Left renal cortex interstitium (tissue), 4 donors: ENCODE data around the gene ZNF668. TPM values are rescaled to one million over a fixed set of nuclear protein-coding genes. Genes with fewer than 3 reads are reported as not detected.

Experiments used
- DNase-seq, 4 donors: peaks; one replicate each; pipeline ENCODE4 v3.0.0-alpha.2; 2013; ENCODE audit warnings: low read depth in 4 of 4, low spot score in 2 of 4, missing footprints in 1 of 4
- polyA plus RNA-seq, 4 donors: library from polyadenylated mRNA; unstranded; fragments of 120-200 nt; gene quantifications; one replicate each; pipeline ENCODE4 v1.2.1, GENCODE V29; 2013; ENCODE audit not compliant: insufficient read length in 4 of 4

Gene ZNF668
- polyA plus RNA-seq, 4 donors = 4.1 to 7.2 (median 6.5) TPM

DNA sequence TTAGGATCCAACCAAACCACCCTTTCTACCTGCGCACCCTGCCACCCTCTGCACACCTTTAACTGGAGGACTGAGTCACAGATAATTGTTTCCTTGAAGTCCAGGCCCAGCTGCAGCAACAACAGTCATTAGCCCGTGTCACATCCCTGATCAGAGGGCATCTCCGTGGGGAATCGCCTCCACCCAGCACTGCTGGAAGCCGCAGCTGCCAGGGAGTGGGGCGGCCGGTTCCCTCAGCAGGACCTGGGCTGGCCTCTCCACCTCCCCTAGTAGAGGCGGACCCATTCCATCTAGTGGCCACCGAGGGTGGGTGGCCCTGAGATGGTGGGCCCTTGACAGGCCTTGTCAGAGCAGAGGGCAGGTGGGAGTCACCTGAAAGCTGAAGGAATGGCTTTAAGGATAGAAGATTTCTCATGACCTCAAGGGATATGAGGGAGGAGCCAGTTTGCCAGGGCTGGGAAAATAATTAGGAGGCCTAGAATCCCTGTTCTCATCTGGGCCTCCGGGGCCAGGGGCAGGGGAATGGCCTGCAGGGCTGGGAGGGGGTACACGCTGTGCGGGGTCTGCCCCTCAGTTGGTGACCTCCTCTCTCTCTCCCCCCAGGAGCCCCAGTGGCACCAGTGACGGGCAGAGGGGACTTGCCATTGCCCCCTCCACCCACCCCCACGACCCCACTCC is 8.5 kb upstream of the ZNF668 start:
- no peak for DNase-seq

DNA sequence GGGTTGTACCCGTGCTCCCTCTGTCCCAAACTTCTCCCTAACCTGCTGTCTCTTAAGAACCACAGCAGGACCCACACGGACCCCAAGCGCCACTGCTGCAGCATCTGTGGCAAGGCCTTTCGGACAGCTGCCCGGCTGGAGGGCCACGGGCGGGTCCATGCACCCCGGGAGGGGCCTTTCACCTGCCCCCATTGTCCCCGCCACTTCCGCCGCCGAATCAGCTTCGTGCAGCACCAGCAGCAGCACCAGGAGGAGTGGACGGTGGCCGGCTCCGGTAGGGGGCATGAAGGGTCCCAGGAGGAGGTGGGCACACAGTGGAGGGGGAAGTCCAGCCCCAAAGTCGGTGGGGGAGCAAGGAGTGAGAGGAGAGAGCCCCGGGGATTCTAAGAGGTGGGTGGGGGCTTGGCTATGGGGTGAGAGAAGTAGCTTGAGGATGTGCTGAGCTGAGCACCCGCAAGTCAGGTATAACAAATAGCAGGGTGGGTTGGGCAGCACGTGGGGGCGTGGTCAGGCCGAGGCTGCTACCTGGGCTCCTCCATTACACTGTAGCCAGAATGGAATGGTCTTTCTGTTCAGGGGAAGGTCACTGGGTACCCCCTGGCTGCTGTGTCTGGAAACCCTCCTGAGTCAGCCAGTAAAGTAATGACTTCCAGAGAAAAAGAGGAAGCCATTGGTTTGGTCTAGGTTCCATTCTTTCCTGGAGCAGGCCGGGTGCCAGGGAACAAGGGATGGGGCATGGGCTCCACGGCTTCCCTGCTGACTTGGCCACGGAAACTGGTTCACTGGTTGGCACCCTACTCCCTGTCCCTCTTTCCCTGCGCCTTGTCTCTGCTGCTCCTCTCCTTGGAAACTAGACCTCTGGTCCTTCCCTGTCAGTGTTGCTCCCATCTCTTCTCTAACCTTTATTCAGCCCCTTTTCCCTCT is 7.7 kb upstream of the ZNF668 start:
- no peak for DNase-seq

DNA sequence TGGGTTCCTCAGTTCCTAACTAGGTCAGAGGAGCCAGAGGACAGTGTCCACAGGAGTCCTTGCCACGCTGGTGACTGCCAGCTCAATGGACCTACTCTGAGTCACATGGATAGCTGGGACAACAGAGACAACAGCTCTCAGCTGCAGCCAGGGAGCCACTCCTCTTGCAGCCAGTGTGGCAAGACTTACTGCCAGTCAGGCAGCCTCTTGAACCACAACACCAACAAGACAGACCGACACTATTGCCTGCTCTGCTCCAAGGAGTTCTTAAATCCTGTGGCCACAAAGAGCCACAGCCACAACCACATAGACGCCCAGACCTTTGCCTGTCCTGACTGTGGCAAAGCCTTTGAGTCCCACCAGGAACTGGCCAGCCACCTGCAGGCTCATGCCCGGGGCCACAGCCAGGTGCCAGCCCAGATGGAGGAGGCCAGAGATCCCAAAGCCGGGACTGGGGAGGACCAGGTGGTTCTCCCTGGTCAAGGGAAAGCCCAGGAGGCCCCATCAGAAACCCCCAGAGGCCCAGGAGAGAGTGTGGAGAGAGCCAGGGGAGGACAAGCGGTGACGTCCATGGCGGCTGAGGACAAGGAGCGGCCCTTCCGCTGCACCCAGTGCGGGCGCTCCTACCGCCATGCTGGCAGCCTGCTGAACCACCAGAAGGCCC is 6.8 kb upstream of the ZNF668 start:
- no peak for DNase-seq

DNA sequence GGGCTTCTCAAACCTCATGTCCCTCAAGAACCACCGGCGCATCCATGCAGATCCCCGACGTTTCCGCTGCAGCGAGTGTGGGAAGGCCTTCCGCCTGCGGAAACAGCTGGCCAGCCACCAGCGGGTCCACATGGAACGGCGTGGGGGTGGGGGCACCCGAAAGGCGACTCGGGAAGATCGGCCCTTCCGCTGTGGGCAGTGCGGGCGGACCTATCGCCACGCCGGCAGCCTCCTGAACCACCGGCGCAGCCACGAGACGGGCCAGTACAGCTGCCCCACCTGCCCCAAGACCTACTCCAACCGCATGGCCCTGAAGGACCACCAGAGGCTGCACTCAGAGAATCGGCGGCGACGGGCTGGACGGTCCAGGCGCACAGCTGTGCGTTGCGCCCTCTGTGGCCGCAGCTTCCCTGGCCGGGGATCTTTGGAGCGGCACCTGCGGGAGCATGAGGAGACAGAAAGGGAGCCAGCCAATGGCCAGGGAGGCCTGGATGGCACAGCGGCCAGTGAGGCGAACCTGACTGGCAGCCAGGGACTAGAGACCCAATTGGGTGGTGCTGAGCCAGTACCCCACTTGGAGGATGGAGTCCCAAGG is 6.1 kb upstream of the ZNF668 start:
- DNase-seq = no peak

DNA sequence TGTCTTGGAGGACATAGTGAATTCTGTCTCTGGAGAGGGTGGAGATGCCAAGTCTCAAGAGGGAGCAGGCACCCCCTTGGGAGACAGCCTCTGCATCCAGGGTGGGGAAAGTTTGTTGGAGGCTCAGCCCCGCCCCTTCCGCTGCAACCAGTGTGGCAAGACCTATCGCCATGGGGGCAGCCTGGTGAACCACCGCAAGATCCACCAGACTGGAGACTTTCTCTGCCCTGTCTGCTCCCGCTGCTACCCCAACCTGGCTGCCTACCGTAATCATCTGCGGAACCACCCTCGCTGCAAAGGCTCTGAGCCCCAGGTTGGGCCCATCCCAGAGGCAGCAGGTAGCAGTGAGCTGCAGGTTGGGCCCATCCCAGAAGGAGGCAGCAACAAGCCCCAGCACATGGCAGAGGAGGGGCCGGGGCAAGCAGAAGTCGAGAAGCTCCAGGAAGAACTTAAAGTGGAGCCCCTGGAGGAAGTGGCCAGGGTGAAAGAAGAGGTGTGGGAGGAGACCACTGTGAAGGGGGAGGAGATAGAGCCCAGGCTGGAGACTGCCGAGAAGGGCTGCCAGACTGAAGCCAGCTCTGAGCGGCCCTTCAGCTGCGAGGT is 5.4 kb upstream of the ZNF668 start:
- no peak for DNase-seq

DNA sequence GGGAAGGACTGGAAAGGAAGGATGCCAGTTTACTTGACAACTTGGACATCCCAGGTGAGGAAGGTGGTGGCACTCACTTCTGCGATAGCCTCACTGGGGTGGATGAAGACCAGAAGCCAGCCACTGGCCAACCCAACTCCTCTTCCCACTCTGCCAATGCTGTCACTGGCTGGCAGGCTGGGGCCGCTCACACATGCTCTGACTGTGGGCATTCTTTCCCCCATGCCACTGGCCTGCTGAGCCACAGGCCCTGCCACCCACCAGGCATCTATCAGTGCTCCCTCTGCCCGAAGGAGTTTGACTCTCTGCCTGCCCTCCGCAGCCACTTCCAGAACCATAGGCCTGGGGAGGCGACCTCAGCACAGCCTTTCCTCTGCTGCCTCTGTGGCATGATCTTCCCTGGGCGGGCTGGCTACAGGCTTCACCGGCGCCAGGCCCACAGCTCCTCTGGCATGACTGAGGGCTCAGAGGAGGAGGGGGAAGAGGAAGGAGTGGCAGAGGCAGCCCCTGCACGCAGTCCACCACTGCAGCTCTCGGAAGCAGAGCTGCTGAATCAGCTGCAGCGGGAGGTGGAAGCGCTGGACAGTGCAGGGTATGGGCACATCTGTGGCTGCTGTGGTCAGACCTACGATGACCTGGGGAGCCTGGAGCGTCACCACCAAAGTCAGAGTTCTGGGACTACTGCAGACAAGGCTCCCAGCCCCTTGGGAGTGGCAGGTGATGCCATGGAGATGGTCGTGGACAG is 4.7 kb upstream of the ZNF668 start:
- DNase-seq = no peak

DNA sequence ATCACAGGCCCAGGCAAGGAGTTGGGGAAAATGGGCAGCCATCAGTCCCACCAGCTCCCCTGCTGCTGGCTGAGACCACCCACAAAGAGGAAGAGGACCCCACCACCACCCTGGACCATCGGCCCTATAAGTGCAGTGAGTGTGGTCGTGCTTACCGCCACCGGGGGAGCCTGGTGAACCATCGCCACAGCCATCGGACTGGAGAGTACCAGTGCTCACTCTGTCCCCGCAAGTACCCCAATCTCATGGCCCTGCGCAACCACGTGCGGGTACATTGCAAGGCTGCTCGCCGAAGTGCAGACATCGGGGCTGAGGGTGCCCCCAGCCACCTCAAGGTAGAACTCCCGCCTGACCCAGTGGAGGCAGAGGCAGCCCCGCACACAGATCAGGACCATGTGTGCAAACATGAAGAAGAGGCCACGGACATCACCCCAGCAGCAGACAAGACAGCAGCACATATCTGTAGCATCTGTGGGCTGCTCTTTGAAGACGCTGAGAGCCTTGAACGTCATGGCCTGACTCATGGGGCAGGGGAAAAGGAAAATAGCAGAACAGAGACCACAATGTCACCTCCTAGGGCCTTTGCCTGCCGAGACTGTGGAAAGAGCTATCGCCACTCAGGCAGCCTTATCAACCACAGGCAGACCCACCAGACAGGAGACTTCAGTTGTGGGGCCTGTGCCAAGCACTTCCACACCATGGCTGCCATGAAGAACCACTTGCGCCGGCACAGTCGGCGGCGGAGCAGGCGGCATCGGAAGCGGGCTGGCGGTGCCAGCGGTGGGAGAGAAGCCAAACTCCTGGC is 3.8 kb upstream of the ZNF668 start:
- no peak for DNase-seq

DNA sequence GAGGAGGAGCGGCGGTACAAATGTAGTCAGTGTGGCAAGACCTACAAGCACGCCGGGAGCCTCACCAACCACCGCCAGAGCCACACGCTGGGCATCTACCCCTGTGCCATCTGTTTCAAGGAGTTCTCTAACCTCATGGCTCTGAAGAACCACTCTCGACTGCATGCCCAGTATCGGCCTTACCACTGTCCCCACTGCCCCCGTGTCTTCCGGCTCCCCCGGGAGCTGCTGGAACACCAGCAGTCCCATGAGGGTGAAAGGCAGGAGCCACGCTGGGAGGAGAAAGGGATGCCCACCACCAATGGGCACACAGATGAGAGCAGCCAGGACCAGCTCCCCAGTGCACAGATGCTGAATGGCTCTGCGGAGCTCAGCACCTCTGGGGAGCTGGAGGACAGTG is 3.0 kb upstream of the ZNF668 start:
- no peak for DNase-seq

DNA sequence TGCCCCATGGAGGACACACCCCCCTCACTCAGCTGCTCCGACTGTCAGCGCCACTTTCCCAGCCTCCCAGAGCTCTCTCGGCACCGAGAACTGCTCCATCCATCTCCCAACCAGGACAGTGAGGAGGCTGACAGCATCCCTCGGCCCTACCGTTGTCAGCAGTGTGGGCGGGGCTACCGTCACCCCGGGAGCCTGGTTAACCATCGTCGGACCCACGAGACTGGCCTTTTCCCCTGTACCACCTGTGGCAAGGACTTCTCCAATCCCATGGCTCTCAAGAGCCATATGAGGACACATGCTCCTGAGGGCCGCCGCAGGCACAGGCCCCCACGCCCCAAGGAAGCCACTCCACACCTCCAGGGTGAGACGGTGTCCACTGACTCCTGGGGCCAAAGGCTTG is 2.3 kb upstream of the ZNF668 start:
- no peak for DNase-seq

DNA sequence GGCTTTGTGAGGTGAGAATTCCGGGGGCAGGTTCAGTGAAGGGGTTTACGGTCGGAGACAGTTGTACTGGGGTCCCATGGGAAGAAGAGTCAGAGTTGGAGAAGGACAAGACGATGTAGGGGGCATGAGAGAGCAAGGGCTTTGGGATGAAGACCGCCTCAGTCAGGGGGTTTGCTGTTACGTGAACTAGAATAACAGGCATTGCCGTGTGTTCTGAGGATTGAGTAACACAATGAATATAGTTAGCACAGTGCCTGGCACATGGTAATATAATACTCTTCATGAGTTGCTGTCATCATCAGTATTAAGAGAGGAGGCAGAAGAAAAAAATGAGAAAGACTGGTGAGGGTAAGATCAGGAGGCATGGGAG is 759 bp upstream of the ZNF668 start:
- DNase-seq = no peak

DNA sequence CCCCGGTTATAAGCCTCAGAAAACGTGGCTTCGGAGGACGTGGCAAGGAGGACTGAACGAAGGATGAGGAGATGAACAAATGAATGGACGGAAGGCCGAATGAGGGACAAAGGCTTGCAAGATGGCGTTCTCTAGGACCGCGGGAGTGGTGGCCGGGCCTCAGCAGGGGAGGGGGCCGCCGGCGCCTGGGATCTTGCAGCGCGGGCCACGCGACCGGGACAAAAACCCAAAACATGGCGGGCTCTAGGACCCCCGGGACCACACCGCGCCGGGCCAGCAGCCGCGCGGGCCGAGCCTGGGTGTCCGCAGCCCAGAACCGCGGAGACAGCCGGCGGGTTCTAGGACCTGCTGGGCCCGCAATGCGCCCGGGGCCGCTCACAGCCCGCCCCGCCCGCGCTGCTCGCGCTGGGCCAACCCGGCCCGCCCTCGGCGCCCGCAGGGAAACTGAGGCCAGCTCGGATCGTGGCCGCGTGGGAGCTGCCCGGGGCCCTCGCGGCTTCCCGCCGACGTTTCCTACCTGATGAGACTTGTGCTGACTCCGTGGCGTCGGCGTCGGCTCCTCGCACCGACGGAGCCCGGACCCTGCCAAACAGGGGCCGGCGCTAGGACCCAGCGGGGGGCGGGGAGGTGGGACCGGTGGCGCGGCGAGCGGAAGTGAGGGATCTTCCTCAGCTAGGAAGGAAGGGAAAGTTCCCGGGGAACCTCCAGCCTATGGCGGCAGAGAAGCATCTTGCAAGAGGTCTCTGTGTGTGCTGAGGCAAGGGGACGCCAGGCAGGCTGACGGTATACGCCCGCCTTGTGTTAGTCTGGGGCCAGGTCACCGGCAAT is 684 bp downstream of the ZNF668 start:
- DNase-seq = peak; percentile 83 to 91 (median 87)

DNA sequence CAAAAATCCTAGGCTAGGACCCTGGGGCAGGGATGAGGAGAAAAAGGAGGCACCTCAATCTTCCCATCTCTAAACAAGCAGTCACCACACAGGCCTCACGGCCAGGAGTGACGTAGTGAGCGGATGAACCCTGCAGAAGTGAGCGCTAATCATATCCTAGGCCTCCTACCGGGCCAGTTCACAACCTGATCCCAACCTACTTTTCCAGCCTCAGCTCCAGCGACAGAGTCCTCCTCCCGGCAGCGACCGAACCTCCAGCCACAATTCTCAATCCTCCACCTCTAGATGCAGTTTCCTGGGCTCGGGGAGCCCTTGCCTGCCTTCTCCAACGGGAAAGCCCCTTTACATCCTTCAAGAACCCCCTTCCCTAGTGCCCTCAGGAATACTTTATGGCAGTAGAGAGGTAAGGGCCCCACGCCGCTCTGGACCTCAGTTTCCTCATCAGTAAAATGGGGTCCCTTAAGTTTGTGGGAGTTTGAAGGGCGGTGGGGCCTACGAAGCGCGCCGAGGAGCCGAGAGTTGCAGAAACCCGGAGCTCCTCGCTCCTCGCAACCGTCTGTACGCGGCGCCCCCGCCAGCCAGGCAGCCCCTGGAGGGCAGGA is 1.4 kb downstream of the ZNF668 start:
- no peak for DNase-seq

DNA sequence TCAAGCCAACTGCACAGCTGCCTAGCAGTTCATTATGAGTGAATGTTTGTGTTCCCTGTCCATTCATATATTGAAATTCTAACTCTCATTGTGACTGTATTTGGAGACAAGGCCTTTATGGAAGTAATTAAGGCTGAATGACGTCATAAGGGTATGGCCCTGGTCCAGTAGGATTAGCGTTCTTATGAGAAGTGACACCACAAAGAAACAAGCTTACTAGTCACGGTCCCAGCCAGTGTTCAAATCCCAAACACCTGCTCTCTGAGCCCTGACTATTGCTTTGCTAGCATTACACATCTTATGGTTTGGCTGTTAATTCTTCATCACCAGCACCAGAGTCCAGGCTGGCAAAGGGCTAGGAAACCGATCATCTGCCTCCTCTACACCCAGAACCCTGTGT is 2.2 kb downstream of the ZNF668 start:
- no peak for DNase-seq

DNA sequence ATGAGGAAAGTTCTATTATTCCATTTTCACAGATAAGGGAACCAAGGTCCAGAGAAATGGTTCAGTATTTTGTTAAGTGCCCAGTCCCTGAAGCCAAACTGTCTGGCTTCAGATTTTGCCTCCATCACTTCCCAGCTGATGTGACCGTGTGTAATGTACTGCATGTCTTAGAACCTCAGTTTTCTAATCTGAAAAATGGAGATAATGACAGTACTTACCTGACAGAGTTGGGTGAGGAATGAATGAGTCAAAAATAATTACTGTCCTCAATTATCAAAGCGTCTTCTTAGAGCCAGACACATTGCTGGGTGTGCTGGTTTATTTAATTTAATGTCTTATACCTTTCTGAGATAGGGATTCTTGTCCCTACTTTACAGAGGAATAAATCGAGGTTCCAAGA is 6.7 kb downstream of the ZNF668 start:
- no peak for DNase-seq

DNA sequence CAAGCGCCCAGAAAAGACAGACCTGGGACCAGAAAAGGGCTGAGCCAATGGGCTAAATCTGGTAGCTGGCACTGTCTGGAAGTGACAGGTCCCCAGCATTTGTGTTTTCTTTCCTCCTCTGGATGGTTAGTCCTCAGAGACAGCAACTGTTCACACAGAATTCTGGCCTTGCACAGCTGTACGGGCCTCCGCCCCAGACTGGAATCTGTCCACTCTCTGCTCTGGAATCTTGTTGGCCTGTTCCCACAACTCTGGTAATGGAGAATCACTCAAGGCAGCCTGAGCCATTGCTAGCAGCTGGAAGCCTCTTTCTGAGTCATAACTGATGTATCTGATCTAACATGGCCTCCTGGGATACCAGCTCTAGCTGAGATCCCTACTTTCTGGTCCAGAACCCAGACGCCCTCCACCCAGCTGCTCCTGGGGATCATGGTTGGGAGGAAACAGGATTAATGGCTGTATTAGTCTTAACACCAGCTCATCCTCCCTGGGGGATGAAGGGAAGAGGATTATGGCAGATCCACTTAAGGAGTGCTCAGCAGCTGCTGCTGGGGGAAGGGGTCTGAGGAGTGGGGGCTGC is 9.1 kb downstream of the ZNF668 start:
- DNase-seq = no peak

DNA sequence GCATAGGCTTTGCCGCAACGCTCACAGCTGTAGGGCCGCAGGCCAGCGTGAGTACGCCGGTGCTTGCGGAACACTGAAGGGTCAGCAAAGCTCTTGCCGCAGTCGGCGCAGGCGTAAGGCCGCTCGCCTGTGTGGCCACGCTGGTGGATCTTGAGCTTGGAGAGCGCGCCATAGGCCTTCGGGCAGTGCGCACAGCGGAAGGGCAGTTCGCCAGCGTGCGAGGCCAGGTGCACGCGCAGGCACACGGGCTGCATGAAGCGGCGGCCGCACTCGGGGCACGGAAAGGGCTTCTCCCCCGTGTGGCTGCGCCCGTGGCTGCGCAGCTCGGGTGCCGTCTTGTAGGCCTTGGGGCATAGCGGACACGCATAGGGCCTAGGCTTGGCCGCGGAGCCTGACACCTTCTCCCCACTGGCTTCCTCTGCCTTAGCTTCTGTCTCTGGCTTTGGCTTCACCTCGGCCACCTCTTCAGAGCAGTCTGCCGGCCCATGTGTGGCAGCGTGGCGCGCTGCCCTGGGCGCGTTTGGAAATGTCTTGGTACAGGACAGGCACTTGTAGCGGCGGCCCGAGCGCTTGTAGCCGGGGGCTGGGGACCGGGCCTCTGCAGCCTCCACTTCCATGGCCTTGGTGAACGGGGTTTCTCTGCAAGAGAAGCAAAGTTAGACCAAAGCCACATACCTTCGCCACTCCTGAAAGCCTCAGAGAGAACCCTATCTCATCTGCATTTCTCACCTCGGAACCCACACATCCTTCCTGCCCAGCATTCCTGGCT is 10.0 kb downstream of the ZNF668 start:
- no peak for DNase-seq

DNA sequence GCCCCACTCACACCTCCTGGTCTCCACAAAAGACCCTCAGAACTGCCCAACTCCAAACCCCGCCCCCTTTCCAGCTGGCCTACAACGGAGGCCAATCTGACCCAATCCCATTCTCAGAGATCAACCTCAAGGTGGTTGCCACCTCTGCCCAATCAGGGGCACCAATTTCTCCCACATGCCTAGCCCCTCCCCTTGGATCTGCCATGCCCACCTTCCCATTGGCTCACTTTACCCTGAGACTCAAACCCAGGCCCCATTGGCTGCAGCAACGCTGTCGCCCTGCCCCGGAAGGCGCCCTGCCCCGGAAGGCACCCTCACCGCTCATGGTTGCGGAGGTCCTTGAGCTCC is 10.6 kb downstream of the ZNF668 start:
- DNase-seq = no peak
